Psoas muscle (tissue), 8 donors: ENCODE results near the gene AGXT. TPM values are rescaled to one million over a fixed set of nuclear protein-coding genes. Genes with fewer than 3 reads are reported as not detected.

Source experiments
- ATAC-seq, 4 donors: fragments of 200-7000 bp; cut with Tn5 transposase; one replicate each; pipeline ENCODE4 v1.9.1; 2020; ENCODE audit warnings: moderate library complexity in 3 of 4, mild to moderate bottlenecking in 2 of 4
- DNase-seq, 2 donors: peaks; one replicate each; pipeline ENCODE4 v3.0.0-alpha.2; 2020
- H3K27ac ChIP-seq: fragments of 200-600 bp; one replicate; pipeline ENCODE4 v1.8.0; 2022
- H3K27me3 ChIP-seq, 3 donors: fragments of 200-600 bp in 1 of 3; one replicate each; pipeline versions ENCODE4 v1.6.1 to v1.8.0; 2013 to 2022; ENCODE audit warnings: low read length in 2 of 3, mild to moderate bottlenecking in 2 of 3, moderate library complexity in 1 of 3; ENCODE audit not compliant: insufficient read depth in 3 of 3
- H3K36me3 ChIP-seq, 2 donors: fragments of 200-600 bp in 1 of 2; one replicate each; pipeline versions ENCODE4 v1.6.1 to v1.8.0; 2013 to 2022; ENCODE audit warnings: low read depth in 1 of 2, mild to moderate bottlenecking in 1 of 2, moderate library complexity in 1 of 2; ENCODE audit not compliant: insufficient read depth in 1 of 2
- H3K4me1 ChIP-seq: fragments of 200-600 bp; one replicate; pipeline ENCODE4 v1.8.0; 2022
- H3K4me3 ChIP-seq: fragments of 200-600 bp; one replicate; pipeline ENCODE4 v1.8.0; 2022; ENCODE audit warnings: mild to moderate bottlenecking
- H3K9me3 ChIP-seq: fragments of 200-600 bp; one replicate; pipeline ENCODE4 v1.8.0; 2022
- WGBS, 3 donors: extraction: QIAGEN DNeasy Blood & Tissue Kit; methylation state at CpG; one replicate each; pipeline versions ENCODE4 v1.1.6 to v1.1.7; 2013; 5-methylcytosine and 5-hydroxymethylcytosine counted together
- intact Hi-C, 2 donors: fragments of 100-400 bp; cut with DNase I; formaldehyde crosslinking; loops; one replicate each; pipeline versions ENCODE4 v1.11.0 to v1.14.2; 2022
- polyA plus RNA-seq, 3 donors: library from polyadenylated mRNA; stranded (reverse); fragments of 200-250 nt; gene quantifications; one replicate each; pipeline ENCODE4 v1.2.3, GENCODE V29; 2013
- total RNA-seq, 4 donors: library from RNA; stranded (reverse); fragmentation: NEBNext Ultra II Directional in 2 of 4; extraction: Animal tissue kit (Norgen Biotek cat#: 25700) in 2 of 4; gene quantifications; one replicate each; pipeline versions ENCODE4 v1.2.1 to v1.2.4, GENCODE V29; 2021 to 2023
- TF ChIP-seq, protein P1 (sequence below): fragments of 200-600 bp; IDR thresholded peaks from one replicate; pipeline ENCODE4 v1.8.0; 2022; ENCODE audit warnings: antibody characterized with exemption
- donor health status: healthy with polysubstance abuse.
- donor health status: DM: no; HTN: no; CAD: no; lungs with moderate emphysema.
- donor health status: Bipolar disorder and iron deficiency.
- donor health status: healthy.
- donor health status: DM: yes; HTN: yes; CAD: no.
- donor health status: DM: no; HTN: no; CAD: no.
- donor health status: DM: no; HTN: no; CAD: no.
- donor health status: DM: yes; HTN: yes; CAD: no.

Gene AGXT
- total and polyA plus RNA-seq, 7 donors = 0.11 to 1.3 (median 0.30) TPM; not detected in 4

DNA sequence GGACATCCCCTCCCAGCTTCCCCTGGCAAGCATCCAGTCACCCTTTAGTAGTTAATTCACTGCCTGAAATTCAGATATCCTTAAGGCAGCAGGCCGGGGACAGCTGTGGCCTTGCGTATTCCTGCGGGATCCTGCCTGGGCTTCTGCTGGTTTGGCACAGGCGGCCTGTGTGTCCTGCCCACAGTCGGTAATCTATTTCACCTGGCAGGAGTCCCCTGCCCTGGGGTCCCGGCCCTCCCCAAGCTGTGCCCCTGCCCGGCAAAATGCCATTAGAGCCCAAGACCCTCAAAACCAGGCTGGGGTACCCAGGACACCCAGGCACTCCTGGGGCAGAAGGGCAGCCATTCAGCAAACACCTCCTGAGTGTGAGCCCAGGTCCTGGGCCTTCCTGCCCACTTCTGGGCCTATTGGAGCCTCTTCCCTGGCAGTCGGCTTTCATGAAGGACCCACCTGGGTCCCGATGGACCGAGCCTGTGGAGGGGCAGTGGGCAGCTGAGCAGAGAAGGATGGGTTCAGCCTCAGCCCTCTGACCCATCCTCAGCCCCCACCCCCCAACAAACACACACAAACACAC is 49.1 kb downstream of the AGXT start:
- Histone ChIP-seq H3K4me1 (peaks cover 8% of the 10 kb centered on the region), H3K9me3 (no peaks in the 10 kb centered on the region), H3K36me3 (no peaks in the 10 kb centered on the region), H3K4me3 (no peak overlapping the region), H3K27ac (no peak overlapping the region), H3K27me3 (peaks cover 0 to 17% (median 6%) of the 10 kb centered on the region in 3 donors)
- WGBS, 3 donors = 67 to 72% (median 71%) methylated on average over 10 of the region's 10 CpGs
- DNase-seq = peak in 1 of 2 donors; percentile 13
- ATAC-seq = no peak
- TF ChIP-seq, protein P1, sequence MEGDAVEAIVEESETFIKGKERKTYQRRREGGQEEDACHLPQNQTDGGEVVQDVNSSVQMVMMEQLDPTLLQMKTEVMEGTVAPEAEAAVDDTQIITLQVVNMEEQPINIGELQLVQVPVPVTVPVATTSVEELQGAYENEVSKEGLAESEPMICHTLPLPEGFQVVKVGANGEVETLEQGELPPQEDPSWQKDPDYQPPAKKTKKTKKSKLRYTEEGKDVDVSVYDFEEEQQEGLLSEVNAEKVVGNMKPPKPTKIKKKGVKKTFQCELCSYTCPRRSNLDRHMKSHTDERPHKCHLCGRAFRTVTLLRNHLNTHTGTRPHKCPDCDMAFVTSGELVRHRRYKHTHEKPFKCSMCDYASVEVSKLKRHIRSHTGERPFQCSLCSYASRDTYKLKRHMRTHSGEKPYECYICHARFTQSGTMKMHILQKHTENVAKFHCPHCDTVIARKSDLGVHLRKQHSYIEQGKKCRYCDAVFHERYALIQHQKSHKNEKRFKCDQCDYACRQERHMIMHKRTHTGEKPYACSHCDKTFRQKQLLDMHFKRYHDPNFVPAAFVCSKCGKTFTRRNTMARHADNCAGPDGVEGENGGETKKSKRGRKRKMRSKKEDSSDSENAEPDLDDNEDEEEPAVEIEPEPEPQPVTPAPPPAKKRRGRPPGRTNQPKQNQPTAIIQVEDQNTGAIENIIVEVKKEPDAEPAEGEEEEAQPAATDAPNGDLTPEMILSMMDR = no peak
- intact Hi-C loops = no loop called here

DNA sequence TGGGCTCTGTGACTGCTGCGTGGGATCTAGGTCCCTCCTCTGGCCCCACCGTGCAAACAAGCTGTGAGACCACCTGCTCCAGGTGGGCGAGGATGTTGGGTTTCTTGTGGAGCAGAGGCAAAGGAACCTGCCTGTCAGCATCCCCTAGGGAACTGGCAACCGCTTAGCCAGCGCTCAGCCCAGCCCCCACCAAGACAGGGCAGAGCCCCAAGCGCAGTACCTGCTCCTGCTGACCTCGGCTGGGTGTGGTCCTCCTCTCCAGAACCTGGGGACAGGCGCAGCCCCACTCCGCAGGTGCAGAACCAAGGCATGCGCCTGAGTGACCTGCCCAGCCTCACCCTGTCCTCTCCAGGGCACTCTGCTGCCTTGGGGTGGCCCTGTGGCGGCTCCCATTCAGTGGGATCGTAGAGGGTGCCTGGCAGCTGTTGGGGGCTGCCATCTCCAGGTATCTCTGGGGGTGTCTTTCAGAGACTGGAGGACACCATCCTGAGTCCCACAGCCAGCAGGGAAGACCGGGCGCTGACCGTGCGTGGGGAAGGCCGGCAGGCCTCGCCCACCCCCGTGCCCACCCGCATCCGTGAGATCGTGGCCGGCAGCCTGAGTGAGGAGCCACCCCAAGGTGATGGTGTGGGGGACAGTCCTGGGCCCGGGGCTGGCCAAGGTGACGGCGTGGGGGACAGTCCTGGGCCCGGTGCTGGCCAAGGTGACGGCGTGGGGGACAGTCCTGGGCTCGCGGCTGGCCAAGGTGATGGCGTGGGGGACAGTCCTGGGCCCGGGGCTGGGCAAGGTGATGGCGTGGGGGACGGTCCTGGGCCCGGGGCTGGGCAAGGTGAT is 49.9 kb downstream of the AGXT start:
- peaks cover 8% of the 10 kb centered on the region for H3K4me1 ChIP-seq
- H3K36me3 ChIP-seq = no peaks in the 10 kb centered on the region
- TF ChIP-seq, protein P1 = no peak
- no peaks in the 10 kb centered on the region for H3K9me3 ChIP-seq
- H3K27ac ChIP-seq = no peak overlapping the region
- peaks cover 0 to 17% (median 6%) of the 10 kb centered on the region in 3 donors for H3K27me3 ChIP-seq
- intact Hi-C loops = no loop called here
- peak; percentile 4 to 45 for DNase-seq
- 93 to 97% (median 93%) methylated on average over 32 to 36 of the region's 36 CpGs for WGBS, 3 donors
- no peak for ATAC-seq
- no peak overlapping the region for H3K4me3 ChIP-seq

DNA sequence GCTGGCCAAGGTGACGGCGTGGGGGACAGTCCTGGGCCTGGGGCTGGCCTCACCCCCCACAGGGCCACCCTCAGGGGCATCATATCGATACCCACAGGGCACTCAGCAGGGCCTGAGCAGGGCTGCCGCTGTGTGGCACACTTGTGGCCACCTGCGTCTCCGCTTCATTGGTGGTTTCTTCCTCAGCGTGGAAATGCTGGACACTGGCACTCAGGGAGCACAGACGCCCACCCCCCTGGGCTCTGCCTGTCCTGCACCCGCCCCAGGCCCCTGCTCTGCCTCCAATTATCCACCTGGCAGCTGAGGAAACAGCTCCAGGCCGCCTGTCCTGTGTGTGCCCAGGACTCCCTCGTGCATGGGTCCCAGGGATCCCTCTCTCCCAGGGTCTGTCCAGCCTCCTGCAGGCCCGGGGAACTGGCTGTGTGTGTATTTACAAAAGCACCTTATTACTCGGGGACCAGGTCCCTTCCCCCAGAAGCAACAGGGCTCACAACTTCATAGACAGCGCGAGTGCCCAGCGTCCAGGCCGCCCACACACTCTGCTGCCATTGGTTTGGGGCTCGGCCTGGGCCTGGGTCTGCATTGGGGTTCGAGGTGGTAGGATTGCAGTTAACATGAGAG is 50.6 kb downstream of the AGXT start:
- TF ChIP-seq, protein P1 = no peak
- no peak for ATAC-seq
- Histone ChIP-seq H3K27me3 (peaks cover 0 to 17% (median 6%) of the 10 kb centered on the region in 3 donors), H3K36me3 (no peaks in the 10 kb centered on the region), H3K9me3 (no peaks in the 10 kb centered on the region), H3K4me1 (peaks cover 5% of the 10 kb centered on the region), H3K27ac (no peak overlapping the region), H3K4me3 (no peak overlapping the region)
- intact Hi-C loops = no loop called here
- 90 to 94% (median 92%) methylated on average over 17 to 19 of the region's 19 CpGs for WGBS, 3 donors
- peak; percentile 10 to 45 for DNase-seq

DNA sequence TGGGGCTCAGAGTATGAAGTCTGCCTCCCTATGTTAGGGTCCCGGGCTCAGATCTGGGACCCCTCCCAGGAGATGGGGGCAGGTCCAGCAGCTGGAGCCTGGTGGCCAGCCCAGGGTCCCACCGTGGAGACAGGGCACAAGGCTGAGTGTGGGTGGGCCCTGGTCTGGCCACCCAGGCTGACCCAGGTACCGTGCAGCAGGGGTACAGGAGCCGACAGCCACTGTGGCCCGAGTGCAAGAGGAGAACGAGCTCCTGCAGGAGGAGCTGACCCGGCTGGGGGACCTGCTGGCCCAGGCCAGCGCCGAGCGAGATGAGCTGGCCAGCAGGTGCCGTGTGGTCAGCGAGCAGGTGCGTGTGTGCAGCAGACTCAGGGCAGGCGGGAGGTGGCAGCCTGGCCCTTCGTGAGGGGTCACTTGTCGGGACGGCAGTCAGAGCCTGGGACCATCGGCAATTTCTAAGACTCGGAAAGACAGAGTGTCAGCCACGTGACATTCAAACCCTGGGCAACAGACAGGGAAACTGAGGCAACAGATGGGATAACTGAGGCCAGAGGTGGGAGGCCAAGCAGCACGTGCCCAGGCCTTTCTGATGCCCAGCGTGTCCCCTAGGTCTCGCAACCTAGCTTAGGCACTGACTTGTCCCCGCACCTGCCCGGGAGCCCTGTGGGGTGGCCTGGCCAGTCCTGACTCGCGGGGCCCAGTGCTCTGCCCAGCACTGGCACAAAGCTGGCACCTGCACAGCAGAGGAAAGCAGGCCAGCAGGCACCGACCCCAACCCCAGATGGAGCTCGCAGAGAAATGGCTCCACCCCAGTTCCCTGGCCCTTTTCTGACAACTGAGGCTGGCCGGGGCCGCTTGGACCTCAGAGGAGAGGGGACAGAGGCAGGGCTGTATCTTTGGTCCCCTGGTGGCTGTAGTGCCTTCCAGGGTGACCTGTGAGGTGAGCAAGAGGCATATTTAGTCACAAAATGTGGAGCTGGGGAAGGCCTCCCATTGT is 51.5 kb downstream of the AGXT start:
- DNase-seq (peak; percentile 3 to 46), ATAC-seq (no peak)
- Histone ChIP-seq H3K9me3 (no peaks in the 10 kb centered on the region), H3K4me1 (no peaks in the 10 kb centered on the region), H3K4me3 (no peak overlapping the region), H3K27me3 (peaks cover 0 to 10% (median 6%) of the 10 kb centered on the region in 3 donors), H3K27ac (no peak overlapping the region), H3K36me3 (no peaks in the 10 kb centered on the region)
- intact Hi-C loops = no loop called here
- 86 to 88% (median 86%) methylated on average over 29 to 31 of the region's 31 CpGs for WGBS, 3 donors
- TF ChIP-seq, protein P1 = no peak
